GM12872 (cell line): ENCODE data around the gene PARP2.

Source experiments
- TF ChIP-seq, protein P1 (sequence below): IDR thresholded peaks from 3 replicates; pipeline ENCODE4 v1.5.1; 2011; ENCODE audit warnings: low read depth, mild to moderate bottlenecking, low read length, moderate library complexity; ENCODE audit not compliant: insufficient read depth

PARP2 gene

DNA sequence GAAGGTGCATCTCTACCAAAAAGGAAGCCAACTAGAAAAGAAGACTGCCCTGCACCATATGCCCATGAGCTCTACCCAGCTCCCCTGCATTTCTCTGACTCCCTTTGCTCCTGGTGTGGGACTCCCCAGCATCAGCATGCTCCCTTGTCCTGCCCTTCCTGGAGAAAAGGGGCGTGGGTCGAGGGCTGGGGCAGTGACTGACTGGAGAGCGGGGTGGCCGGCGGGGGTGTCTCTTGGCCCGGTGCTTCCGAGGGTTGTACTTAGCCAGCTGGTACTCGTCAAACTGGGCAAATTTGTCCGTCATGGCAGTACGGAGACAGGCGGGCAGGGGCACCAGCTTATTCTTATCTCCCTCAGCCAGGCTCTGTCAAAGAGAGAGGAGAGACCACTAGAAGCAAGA is 60.1 kb downstream of the PARP2 start:
- TF ChIP-seq, protein P1, sequence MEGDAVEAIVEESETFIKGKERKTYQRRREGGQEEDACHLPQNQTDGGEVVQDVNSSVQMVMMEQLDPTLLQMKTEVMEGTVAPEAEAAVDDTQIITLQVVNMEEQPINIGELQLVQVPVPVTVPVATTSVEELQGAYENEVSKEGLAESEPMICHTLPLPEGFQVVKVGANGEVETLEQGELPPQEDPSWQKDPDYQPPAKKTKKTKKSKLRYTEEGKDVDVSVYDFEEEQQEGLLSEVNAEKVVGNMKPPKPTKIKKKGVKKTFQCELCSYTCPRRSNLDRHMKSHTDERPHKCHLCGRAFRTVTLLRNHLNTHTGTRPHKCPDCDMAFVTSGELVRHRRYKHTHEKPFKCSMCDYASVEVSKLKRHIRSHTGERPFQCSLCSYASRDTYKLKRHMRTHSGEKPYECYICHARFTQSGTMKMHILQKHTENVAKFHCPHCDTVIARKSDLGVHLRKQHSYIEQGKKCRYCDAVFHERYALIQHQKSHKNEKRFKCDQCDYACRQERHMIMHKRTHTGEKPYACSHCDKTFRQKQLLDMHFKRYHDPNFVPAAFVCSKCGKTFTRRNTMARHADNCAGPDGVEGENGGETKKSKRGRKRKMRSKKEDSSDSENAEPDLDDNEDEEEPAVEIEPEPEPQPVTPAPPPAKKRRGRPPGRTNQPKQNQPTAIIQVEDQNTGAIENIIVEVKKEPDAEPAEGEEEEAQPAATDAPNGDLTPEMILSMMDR: no peak
